ENCODE results near the gene TRPM5.

DNA sequence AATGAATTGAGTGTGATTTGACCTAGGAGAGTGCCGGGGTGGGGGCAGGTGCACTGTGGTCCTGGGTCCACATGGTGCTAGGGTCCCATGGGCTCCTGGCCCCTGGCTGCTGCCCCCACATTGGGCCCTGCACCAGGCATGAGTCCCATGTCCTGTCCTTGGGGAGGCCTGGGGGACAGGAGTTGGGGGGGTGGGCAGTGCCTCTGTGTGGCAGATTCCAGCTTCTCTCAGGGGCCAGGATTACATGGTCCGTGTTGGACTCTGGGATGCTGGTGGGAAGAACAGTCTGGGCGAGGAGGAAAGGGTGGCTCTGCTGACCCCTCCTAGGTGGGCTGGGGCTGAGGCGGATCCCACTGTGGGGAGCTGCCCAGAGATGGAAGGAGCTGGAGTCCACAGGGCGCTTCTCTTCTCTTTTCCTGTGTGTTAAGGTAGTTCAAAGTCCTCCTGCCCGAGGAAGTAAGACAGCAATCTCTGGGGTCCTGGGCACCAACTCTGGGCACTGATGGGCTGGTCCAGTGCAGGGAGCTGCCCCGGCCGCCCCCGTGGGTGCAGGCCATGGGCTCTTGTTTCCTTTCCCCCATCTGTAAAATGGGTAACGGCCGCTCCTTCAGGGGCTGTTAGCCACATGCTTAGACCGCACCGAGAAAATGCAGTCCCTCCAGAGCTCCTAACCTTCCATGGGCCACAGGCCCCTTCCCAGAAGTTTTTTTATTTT lies 20.3 kb upstream of the TRPM5 start:
- no peak for TF ChIP-seq EZH2phosphoT487 (conservative IDR thresholded peaks at IDR 0.05; ENCODE audit: low read length)
- TF ChIP-seq, protein P1, sequence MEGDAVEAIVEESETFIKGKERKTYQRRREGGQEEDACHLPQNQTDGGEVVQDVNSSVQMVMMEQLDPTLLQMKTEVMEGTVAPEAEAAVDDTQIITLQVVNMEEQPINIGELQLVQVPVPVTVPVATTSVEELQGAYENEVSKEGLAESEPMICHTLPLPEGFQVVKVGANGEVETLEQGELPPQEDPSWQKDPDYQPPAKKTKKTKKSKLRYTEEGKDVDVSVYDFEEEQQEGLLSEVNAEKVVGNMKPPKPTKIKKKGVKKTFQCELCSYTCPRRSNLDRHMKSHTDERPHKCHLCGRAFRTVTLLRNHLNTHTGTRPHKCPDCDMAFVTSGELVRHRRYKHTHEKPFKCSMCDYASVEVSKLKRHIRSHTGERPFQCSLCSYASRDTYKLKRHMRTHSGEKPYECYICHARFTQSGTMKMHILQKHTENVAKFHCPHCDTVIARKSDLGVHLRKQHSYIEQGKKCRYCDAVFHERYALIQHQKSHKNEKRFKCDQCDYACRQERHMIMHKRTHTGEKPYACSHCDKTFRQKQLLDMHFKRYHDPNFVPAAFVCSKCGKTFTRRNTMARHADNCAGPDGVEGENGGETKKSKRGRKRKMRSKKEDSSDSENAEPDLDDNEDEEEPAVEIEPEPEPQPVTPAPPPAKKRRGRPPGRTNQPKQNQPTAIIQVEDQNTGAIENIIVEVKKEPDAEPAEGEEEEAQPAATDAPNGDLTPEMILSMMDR (IDR thresholded peaks at IDR 0.05; ENCODE audit: insufficient read depth, low read length, poor library complexity, severe bottlenecking), result no peak

Measured in SU-DHL-6 (cell line).